ENCODE measurements around the gene SPATA31D4. TPM values are rescaled to one million over a fixed set of nuclear protein-coding genes. Genes with fewer than 3 reads are reported as not detected.

Gene SPATA31D4
- not detected in 2 replicates for total RNA-seq

DNA sequence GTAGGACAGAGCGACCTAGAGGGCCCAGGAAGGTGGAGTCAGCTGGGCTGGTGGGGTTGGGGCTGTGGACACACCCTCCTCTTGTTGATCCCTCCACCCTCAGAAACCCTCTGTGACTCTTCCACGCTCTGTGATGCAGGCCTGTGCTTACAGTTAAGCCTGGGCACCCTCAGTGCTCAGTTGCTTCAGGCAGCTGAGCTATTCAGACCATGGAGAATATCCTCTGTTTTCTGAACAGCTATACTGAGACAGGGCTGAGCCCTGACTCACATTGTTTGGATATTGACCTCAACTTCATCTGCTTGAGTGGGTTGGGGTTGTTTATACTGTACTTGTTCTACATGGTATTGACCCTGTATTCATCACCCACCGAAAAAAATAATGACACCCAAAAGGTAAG, at the start of gene SPATA31D4:
Gene SPATA31D4, plus strand, starts transcription at position 124 of the 400 bp plus-strand sequence. Its CDS starts 86 bp downstream, at position 210.

DNA sequence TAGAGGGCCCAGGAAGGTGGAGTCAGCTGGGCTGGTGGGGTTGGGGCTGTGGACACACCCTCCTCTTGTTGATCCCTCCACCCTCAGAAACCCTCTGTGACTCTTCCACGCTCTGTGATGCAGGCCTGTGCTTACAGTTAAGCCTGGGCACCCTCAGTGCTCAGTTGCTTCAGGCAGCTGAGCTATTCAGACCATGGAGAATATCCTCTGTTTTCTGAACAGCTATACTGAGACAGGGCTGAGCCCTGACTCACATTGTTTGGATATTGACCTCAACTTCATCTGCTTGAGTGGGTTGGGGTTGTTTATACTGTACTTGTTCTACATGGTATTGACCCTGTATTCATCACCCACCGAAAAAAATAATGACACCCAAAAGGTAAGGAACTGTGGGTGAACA, 15.2 kb downstream of the SPATA31D4 start, which contains the start of gene SPATA31D3:
Gene SPATA31D3, plus strand, starts transcription at position 108 of the 400 bp plus-strand sequence. Its CDS starts 86 bp downstream, at position 194.

Other genes starting within 250 kb of the SPATA31D4 start
- 22.5 and 28.5 TPM in 2 replicates for gene TLE1, start 238.9 kb upstream of the SPATA31D4 start, total RNA-seq
- not detected in 2 replicates for gene SPATA31D3, start 15.1 kb downstream of the SPATA31D4 start, total RNA-seq
- not detected in 2 replicates for gene SPATA31D1, start 60.3 kb downstream of the SPATA31D4 start, total RNA-seq

Measured in myometrial cell (primary cell).